ENCODE measurements around the gene TMEM167A.

- TF ChIP-seq CTCF (IDR thresholded peaks at IDR 0.05) (no peak), EZH2 (IDR thresholded peaks at IDR 0.05; ENCODE audit: borderline replicate concordance, insufficient read depth, low read depth, low read length, poor library complexity, severe bottlenecking) (no peak)
These were observed 70.4 kb downstream of the TMEM167A start for GRCh38 chr5:83006683-83007283.
